ENCODE data around the gene MYBPC1.

GRCh38 chr12:101608301-101609133 is 13.7 kb downstream of the MYBPC1 start:
- TF ChIP-seq CTCF (conservative IDR thresholded peaks at IDR 0.05; ENCODE audit: low read depth in 2 of 2) (no peak), EZH2 (IDR thresholded peaks at IDR 0.05; ENCODE audit: low read depth, unreplicated experiment) (no peak), EZH2phosphoT487 (IDR thresholded peaks at IDR 0.05; ENCODE audit: unreplicated experiment) (no peak), ZNF462 (CRISPR knock-in tag; IDR thresholded peaks at IDR 0.05) (no peak)

Measured in GM23338 (cell line).